Anterior cingulate cortex (tissue), 58 donors: ENCODE measurements around the gene MORN1.
A peak's percentile ranks its signal among the peaks of the same experiment; 100 is the strongest.

ENCODE experiments used
- DNase-seq, 58 donors: peaks; one replicate each; lab custom pipeline; 2025; lab: John Stamatoyannopoulos, UW

MORN1 gene

GRCh38 chr1:2388004-2388913, 3.1 kb downstream of the MORN1 start:
- DNase-seq = no peak

GRCh38 chr1:2386636-2387611, 4.4 kb downstream of the MORN1 start:
- no peak for DNase-seq

- DNase-seq = peak in 1 of 58 donors; percentile 7
These were observed 5.6 kb downstream of the MORN1 start for GRCh38 chr1:2385606-2386280.

GRCh38 chr1:2384941-2385481, 6.3 kb downstream of the MORN1 start:
- peak in 22 of 58 donors; percentile 13 to 65 (median 35) for DNase-seq

- peak in 7 of 58 donors; percentile 10 to 47 (median 30) for DNase-seq
These were observed 7.1 kb downstream of the MORN1 start for GRCh38 chr1:2384130-2384860.

GRCh38 chr1:2383576-2383975, 7.8 kb downstream of the MORN1 start:
- no peak for DNase-seq

- peak in 2 of 58 donors; percentile 2 to 5 for DNase-seq
These were observed 8.6 kb downstream of the MORN1 start for GRCh38 chr1:2382621-2383361.

GRCh38 chr1:2381741-2382620, 9.4 kb downstream of the MORN1 start:
- DNase-seq = peak in 53 of 58 donors; percentile 21 to 80 (median 55)

- no peak for DNase-seq
These were observed 10.3 kb downstream of the MORN1 start for GRCh38 chr1:2380816-2381591.

GRCh38 chr1:2379733-2380404, 11.5 kb downstream of the MORN1 start:
- no peak for DNase-seq

- no peak for DNase-seq
These were observed 12.2 kb downstream of the MORN1 start for GRCh38 chr1:2378956-2379732.

- DNase-seq = no peak
These were observed 12.9 kb downstream of the MORN1 start for GRCh38 chr1:2378441-2378851.

- no peak for DNase-seq
These were observed 13.5 kb downstream of the MORN1 start for GRCh38 chr1:2377751-2378440.

- DNase-seq = no peak
These were observed 14.3 kb downstream of the MORN1 start for GRCh38 chr1:2376931-2377672.
